G401.6 (cell line): Measurements from ENCODE around the gene MAGI1.

Source experiments
- FAIRE-seq: peaks from 2 replicates; lab custom pipeline; 2012; peaks lifted over from hg19 to GRCh38; lab: Jason Lieb, UNC

The MAGI1 gene

DNA sequence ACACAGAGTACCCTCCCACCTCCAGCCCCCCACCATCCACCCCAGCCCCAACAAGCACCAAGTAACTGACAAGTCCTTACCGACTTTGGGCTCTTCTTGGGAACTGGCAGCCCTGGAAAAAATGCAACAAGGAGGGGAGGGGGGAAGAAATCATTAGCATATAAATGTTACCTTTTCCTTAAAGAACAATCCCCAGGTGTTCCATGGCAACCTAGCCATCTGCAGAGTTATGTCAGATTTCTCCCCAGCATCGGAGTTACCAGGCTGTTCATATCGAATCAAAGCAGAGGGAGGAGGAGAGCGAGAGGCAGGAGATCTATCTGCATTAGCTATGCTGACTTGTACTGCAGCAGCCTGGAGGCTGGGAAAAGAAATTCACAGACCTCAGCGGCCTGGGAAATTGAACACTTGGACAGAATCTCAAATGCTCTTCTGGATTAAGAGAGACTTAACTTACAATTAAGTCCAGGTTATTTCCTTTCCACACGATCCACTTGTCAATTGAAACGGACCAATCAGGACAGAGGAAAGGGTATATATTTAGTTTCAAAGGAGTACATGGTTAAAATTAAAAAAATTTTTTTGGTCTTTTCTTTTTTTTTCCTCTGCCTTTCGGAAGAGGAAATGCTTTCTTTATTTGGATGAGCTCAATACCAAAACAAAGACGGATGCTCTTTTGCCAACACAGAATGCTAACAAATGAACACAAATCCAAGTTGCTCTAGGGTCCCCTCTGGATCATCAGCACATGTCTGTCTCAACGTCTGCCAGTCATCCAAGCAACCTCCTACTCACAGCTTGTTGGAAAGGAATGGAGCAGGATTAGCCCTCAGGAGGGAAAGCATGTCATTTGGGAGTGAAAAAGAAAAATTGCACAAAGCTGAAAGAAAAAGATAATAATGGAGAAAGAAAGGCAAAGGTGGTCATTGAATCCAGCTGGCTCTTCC lies 637.1 kb downstream of the MAGI1 start:
- FAIRE-seq = no peak

DNA sequence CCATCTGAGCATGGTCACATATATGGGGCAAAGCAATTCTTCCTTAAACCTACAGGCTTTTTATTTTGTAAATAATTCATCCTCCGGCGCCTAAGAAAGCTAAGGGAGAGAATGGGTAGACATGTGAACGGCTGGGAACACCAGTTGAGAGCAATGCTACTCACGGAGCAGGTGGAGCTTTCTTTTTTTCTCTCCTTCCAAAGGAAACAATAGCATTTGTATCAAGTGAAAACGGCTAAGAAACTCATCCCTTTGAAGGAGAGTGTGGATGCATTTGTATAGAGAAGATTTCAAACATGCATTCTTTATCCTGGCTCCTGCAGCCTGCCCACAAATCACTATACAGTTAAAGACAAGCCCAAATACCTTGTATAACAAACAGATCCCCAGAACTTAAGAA lies 637.8 kb downstream of the MAGI1 start:
- no peak for FAIRE-seq

DNA sequence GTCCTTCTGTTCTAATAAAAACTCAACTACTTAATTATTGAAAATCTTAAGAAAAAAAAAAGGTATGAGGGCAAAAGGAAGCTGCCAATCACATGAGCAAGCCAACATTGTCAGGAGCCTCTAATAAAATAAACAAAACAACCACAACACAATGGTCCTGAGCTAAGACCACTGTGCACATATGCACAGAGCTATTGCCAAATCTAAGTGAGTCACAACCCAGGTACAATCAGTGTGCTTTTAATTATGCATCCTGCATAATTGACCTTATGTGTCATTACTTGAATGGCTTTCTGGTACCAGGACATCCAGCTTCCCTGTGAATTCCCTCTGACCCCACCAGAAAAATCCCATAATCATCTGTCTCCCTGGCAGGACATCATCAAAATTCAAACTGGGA lies 639.8 kb downstream of the MAGI1 start:
- FAIRE-seq = no peak

DNA sequence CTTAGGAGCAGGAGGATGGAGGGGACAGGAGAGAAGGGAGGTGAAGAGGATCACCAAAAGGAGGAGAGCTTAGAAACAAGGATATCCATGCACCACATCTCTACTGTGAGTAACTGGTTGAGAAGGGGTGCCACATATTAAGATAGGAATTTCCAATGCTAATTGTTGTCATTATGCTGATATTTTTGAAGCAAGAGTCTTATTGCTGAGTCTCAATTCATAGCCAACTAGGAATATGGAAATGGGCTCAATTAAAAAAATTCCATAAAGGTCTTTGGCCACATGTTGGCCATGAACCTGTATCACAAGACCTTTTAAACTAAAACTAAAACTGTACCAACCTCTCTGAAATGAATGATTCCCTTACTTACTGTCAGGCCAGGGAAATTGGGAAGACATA lies 642.6 kb downstream of the MAGI1 start:
- no peak for FAIRE-seq

DNA sequence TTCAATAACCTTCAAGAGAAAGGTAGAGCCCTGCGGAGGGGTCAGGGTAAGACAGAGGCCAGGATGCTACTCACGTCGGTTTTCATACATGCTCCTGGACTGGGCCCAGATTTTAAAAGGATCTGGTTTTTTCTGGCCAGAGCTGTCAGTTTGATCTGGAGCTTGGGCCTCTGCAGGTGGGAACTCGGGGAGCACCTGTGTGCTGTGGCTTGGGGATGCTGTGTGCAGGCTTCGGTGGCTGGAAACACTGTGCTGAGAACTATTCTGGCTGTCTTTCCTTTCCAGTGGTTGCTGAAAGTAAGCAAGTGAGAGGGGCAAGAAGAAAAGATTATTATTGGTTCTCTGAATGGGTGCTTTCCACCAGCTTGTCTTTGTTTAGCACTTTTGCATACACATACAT lies 647.6 kb downstream of the MAGI1 start:
- no peak for FAIRE-seq

DNA sequence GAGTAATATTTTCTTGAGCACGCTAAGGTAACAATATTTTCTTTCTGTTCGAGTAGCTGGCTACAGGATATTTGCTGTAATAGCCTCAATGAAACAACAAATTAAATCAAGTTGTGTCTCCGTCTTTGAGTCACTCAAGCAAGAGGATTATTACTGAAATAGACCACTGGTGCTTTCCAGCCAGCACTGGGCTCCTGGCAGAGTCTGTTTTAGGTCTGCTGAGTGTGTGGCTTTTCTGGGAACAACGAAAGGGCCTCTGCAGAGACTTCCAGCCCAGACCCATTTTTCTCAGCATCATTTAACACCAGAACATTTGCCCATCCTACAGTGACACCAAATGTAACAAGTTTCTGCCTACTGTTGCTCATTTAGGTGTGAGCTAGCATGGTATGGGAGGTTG lies 652.9 kb downstream of the MAGI1 start:
- no peak for FAIRE-seq

DNA sequence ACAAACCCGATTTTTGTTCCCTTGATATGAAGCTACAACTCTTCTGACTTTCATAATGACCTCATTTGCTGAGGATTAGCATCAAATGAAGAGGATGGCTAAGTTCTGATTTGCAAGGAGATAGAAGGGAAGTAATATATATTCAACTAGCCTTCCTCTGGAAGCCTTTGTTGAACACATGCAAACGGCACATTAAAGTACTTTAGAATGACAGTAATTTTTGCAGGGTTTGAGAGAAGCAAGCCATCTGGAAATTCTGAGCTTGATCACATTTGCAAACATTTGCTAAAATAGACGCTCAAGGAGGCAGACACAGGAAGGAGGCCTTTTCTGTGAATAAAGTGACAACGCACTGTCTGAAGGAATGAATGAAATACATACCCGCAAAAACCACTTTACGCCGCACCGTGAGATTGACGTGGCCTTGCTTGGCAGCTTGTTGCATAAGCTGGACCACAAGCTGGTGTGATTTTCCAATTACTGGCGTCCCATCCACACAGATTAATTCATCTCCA lies 657.2 kb downstream of the MAGI1 start:
- FAIRE-seq = no peak

DNA sequence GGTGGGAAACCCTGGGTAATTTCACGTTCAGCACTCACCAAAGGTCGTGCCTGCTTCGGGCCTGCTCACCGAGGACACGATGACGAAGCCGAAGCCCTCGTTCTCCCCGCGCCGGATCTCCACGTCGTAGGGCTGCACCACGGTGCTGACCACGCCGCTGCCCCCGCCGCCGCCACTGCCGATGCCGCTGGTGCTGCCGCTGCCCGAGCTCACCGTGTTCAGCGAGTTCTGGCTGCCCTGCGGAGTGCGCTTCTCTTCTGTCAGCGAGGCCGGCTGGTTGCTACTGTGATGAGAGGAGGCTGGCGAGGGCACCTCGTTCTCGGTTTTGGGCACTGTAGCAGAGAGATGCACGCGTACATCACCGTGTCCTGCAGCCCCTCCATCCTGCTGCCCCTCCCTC lies 659.5 kb downstream of the MAGI1 start:
- FAIRE-seq = no peak

DNA sequence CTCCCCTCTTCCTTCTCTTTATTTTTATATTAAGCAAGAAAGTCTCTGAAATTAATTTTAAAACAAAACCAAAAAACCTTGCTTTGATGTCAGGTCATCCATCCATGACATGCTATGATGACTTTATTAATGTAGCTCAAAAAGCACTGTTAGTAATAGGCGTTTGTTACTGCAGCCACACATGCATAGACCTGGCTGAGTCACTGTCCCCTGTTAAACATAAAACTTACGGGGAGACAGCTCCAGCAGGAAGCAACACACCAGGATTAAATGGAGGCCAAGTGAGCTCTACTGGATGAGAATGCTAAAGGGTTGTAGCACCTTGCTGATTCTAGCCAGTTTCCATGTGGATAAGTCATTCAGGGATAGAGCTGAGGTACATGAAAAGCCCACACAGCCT lies 661.1 kb downstream of the MAGI1 start:
- no peak for FAIRE-seq

GRCh38 chr3:65376426-65376825 lies 662.3 kb downstream of the MAGI1 start:
- FAIRE-seq = no peak

GRCh38 chr3:65371053-65371452 lies 667.7 kb downstream of the MAGI1 start:
- no peak for FAIRE-seq

DNA sequence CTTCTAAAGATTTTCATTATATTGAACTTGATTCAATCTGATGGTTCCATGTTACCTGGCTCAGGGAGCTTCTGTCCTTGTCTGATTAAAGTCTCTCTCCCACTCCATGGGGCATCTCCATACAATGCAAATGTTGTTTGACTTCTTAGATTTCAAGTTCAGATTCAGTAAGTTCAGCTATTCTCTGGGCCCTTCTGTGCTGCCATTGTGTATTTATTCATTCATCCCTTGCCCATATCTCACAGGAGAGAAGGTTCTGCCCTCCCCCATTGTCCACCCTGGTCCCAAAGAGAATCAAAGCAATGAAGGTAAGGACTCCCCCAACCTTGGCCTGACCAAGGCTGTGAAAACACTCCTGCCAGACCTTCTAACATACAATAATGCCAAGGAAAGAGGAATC lies 669.9 kb downstream of the MAGI1 start:
- FAIRE-seq = no peak

- FAIRE-seq = no peak
Observed at GRCh38 chr3:65362688-65363087, 676.0 kb downstream of the MAGI1 start.

DNA sequence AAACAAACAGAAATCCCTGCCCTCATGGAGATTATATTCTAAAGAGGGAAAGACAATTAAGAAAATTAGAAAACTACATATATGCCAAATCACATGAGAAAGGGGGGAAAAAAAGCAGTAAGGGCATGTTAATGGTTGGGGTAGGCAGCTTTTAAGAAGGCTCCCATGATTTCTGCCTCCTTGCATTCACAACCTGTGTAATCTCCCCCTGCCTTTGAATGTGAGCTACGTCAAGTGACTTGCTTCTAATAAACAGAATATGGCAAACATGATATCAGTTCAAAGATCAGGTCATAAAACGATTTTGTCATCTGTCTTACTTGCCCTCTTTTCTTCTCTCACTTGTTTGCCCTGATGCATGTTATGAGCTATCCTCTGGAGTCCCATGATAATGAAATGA lies 677.3 kb downstream of the MAGI1 start:
- no peak for FAIRE-seq

DNA sequence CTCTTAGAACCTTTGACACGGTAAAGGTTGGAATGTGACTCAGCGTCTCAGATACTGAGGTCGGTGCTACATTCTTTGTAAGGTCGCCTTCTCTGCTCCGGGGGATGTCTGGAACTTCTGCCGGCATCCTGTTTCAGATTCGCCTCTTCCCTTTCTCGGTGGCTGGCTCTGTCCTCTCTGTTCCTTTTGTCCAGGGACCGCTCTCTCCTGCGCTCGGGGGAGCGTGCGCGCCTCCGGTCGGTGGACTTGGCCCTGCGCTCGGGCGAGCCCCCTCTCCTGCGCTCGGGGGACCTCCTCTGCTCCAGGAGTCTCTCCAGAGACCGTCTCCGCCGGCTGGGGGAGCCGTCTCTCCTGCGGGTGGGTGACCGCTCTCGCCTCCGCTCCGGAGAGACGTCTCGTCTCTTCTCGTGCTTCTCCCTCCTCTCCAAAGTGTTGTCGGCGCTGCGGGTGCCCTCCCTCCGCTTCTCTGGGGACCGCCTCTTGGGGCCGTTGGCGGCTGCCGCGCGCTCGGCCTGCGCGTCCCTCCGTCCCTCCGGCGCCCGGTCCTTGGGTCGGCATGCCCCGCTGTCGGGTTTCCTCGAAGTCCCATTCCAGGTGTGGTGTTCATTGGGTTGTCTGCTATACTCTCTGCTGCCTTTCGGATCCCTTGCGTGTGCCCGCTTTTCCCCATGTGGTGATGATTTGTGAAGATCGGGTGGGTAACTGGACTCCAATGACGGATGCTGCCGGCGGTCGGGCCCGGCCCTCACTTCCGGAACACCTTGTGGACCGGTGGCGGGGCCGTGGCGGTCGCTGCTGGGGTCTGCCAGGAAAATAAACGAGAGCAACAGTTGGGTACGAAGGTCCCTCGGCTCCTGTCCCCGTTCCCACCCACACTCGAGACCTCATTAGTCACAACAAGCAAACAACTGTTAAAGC lies 682.1 kb downstream of the MAGI1 start:
- FAIRE-seq = no peak

GRCh38 chr3:65354880-65355279 lies 683.8 kb downstream of the MAGI1 start:
- no peak for FAIRE-seq

- FAIRE-seq = no peak
Observed at GRCh38 chr3:65352951-65353350, 685.8 kb downstream of the MAGI1 start.

- FAIRE-seq = no peak
Observed at GRCh38 chr3:65351753-65352152, 687.0 kb downstream of the MAGI1 start.

DNA sequence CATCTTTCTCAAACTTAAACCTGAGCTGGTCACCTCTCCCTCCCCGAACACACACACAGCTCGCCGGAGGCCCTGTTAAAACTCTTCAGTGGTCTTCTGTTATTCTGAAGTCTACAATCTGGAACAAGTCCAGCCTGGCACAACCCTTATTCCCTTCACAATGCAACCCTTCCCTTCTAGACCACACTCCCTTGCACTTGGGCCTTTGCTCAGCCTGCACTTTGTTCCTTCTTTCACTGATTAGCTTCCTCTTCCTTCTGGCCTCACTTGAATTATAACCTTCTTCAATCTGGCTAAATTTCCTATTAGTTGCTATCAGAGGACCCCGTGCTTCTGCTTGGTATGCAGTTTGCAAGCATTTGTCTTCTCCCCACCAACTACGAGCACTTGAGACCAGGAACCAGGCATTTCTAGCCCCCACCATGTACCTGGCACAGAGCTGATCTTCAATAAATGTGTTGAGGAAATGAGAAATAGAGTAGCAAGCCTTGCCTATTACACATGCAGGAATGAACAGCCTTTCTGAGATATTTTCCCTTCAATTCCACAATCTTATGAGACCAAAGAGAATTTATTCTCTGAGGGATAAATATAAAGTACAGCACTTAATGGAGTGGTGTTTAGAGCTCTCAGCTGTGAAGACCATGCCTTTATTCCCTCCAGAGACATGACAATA lies 687.8 kb downstream of the MAGI1 start:
- FAIRE-seq = no peak

DNA sequence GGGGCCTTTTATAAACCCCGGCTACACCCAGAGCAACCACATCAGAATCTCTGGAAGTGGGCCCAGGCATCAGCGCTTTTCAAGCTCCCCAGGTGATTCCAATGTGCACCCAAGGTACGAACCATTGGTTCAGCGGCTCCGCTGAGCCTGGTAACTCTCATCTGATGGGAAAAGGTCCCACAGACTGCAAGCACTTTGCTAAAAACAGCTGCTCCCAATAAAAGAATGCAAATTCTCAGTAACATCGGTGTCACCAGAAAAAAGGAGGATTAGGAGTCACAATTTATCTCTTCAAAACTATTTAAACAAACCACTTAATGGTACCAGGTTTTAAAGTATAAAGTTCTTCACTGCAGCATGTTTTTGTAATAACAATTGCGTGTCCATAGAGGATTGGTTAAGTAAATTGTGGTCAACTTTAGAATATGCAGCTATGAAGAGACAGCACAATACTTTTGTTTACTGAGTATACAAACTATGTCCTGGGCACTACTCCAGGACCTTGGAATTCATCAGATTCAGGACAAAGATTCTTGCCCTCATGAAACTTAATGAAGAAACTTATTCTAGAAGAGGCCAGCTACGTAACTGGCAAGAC lies 690.2 kb downstream of the MAGI1 start:
- FAIRE-seq = no peak

DNA sequence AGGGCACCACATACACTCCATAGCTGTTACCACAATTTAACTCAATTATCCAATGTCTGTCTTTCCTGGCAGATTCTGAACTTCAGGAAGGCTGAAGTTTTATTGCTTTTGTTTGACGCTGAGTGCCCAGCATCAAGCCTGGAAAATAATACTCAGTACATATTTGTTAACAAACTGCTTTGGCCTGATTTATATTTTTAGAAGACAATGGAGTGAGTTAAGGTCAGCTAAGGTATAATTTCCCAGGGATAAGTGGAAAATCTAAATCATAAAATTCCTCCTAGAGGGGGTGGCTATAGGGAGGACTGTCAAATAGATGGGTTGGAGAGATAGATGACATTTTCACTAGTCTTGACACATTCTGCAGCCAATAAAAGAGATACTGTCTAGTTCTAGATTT lies 691.6 kb downstream of the MAGI1 start:
- no peak for FAIRE-seq

DNA sequence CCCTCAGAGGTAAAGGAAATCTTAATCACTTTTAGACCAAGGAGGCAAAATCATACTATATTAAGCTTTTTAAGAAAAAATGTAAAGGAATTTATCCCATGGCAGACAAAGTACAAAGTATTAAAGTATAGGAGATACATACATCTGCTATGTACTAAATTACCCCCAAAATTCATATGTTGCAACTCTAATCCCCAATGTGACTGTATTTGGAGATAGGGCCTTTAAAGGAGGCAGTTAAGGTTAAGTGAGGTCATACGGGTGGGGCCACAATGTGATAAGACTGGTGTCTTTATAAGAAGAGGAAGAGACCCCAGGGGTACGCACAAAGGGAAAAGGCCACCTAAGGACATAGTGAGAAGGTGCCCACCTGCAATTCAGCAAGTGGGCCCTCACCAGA lies 693.9 kb downstream of the MAGI1 start:
- no peak for FAIRE-seq
